ENCODE data around the gene MMS19.
A peak's percentile ranks its signal among the peaks of the same experiment; 100 is the strongest.
"Not testable (repeated sequence)": the region's sequence is repeated elsewhere in the genome, so short reads cannot be mapped to it uniquely, and the experiment has no call there.

MMS19 gene

DNA sequence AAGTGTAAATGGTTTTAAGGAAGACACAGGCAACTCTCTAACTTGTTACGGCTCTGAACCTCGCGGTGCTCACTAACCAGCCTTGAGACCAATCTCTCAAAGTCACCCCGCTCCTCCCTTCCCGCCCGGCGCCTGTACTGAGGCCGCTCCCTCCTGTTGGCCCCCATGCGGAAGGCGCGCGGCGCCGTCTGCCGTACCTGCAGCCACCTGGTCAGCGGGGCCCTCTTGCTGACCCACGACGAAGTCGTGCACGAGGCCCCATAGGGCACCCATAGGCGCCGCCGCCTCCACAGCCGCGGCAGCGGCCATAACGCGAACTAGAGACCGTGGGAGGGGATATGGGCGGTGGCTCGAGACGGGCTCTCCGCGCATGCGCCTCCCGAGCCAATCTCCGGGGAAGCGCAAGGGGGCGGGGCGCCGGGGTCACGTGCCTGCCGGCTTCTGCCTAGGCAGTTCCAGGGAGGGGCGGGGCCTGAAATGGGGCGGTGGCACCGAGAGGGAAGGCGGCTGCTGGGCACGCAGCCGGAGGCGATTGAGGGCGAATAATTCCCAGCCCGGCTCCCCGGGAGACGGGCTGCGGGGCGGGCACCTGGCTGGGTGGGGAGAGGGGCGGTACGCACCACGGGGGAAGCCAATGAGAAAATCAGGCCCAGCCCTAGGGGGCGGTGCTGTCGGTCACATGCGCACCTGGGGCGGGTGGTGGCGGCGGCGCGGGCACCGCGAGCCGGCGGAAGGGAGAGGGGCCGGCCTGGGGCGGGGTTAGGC, at the start of gene MMS19:
TSS of gene MMS19 (minus strand) at position 347 of the 765 bp plus-strand sequence. CDS start at position 309, 38 bp downstream.
- DNase-seq: peak; percentile 95 to 96

DNA sequence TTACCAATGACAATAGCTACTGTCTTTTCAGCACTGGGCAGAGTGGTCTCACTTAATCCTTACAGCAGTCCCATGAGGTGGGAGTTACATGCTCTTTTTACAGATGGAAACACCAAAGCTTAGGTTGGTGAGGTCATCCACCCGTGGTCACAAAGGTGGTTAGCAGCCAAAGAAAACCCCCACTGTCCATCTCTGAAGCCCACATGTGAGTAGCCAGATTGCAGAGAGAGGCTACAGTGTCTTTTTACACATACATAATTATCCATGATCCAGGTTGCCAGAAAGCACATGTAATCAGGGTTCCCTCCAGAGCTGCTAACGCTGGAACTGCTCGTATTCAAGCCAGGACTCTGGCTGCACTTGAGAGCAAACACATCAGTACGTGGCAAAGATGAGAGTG, 49.7 kb upstream of the MMS19 start:
- no peak for DNase-seq

DNA sequence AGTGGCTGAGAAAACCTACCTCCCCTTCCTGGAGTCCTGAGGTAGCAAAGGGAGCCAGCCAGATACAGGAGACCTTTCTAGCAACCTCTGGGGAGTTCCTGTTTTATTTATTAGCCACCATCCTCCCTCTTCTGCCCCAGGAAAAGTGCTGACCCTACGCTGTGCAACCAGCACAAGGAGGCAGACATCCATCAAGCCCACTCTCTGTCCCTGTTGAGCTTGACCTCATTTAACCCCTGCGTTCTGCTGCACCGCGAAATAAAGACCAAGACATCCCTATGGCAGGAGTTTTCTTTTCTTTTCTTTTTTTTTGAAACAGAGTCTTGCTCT, 49.0 kb upstream of the MMS19 start:
- no peak for DNase-seq

- DNase-seq: no peak
These were observed 48.4 kb upstream of the MMS19 start for GRCh38 chr10:97546456-97547270.

GRCh38 chr10:97543025-97543546, 44.9 kb upstream of the MMS19 start:
- no peak for DNase-seq

DNA sequence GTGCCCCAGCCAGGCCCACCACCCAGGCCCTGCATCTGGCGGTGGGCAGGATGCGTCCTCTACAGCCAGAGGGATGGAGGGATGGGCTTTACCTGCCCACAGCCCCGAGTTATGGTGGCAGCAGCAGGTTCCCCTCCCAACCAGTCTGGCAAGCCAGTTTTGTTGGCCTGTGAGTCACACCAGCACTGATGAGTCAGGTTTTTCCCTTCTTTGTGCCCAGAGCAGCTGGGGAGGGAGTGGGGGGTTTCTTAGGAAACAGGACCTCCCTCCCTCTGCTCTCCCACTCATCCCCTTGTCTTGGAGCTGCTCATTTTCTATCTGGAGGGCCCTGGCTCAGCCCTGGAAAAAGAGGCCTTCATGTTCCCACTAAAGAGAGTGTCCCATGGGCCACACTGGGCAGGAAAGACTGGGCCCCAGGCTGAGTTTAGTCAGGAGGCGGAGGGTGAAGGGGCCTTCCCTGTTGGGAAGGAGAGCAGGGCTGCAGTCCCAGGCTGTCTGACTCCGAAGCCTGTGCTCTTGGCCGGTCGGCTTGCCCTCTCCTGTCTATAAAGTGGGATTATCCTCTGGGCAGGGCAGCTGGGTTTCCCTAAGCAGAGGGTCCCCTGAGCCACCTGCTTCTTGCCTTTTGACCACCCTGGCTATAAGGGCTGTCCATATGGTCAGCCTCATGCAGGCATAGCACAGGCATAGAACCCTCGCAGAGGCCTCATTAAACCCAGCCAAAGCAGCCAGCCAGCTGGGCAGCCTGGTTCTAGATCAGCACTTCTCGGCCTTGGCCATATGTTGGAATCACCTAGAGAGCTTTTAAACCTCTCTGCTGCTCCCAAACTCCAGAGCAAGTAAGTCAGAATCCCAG, 44.2 kb upstream of the MMS19 start:
- no peak for DNase-seq

DNA sequence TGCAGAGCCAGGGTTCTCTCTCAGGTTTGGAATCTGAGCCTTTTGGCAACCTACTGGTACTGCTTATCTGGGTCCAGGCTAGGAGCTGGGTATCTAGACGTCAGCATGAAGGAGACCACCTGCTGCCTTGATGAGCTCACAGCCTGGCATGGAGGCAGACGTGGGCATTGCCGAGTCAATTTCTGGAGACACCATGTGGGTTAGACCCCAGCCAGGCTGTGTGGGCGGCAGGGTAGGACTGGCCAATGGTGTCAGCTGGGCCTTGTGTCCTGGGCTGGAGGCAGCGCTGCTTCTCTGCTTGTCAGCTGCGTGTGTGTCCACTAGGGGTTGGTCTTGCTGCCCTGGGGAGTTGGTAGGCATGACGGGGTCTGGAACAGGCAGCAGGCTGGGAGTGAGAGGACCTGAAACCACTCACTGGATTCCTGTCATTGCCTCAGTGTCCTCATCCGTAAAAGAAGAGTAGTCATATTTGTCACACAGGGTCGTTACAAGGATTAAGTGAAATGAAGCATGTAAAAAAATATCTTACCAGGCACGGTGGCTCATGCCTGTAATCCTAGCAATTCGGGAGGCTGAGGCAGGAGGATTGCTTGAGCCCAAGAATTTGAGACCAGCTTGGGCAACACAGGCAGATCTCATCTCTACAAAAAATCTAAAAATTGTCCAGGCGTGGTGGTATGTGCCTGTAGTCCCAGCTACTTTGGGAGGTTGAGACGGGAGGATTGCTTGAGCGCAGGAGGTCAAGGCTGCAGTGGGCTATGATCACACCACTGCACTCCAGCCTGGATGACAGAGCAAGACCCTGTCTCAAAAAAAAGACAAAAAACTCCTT, 42.7 kb upstream of the MMS19 start:
- no peak for DNase-seq

- no peak for DNase-seq
These were observed 41.4 kb upstream of the MMS19 start for GRCh38 chr10:97539523-97540200.

- DNase-seq: no peak
These were observed 40.6 kb upstream of the MMS19 start for GRCh38 chr10:97538839-97539238.

GRCh38 chr10:97538411-97538810, 40.2 kb upstream of the MMS19 start:
- DNase-seq: no peak

DNA sequence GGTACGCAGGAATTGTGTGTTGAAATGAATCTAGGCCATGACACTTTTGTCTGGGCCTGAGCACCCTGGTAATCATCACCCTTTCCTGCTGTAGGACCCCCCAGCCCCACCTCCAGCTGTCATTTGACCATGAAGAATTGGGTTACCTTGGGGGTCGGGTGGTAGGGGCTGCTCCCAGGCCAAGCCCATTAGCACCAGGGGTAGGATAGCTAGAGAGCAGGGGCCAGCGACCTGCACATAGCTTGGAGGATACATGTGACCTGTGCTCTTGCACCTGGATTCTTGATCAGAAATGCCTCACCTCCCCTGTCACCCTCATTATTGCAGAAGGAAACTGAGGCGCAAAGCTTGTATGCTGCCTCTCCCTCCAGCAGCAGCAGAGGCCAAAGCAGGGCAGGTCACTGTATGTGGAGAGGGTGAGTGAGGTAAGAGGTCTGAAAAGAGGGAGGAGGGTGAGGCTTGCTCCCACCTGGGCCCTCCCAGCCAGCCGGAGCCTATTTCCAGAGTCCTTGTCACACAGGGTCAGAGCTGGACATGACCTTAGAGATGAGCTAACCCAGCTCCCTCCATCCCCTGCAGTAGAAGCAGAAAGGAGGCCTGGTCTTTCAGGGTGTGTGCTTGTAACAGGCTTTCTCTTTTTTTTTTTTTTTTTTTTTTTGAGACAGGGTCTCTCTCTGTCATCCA, 39.1 kb upstream of the MMS19 start:
- DNase-seq: no peak

DNA sequence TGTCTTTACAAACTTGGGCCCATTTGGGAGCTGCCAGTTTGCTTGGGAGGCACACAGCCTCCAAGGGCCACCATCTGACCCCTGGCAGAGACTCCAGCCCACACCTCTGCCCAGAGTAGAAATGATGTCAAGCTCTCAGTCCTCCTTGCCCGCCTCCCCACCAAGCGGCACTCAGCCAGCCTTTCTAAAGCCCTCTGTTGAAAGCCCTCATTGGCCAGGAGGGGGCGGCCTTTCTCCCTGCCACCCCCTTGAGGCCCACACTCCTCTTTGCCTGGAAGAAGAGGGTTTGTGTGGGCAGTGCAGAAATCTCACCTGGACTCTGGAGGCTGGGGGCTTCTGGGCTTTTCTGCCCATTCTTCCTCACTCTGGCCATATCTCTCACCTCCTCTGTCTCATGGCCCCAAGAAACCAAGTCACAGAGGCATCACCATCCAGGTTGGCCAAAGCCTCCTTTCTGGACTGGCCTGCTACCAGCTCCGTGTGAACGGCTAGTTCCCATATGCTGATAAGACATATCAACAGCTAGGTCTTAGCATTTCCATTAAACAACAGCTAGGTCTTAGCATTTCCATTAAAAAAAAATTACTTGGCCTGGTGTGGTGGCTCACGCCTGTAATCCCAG, 36.6 kb upstream of the MMS19 start:
- DNase-seq: no peak

- no peak for DNase-seq
These were observed 35.7 kb upstream of the MMS19 start for GRCh38 chr10:97533888-97534287.

DNA sequence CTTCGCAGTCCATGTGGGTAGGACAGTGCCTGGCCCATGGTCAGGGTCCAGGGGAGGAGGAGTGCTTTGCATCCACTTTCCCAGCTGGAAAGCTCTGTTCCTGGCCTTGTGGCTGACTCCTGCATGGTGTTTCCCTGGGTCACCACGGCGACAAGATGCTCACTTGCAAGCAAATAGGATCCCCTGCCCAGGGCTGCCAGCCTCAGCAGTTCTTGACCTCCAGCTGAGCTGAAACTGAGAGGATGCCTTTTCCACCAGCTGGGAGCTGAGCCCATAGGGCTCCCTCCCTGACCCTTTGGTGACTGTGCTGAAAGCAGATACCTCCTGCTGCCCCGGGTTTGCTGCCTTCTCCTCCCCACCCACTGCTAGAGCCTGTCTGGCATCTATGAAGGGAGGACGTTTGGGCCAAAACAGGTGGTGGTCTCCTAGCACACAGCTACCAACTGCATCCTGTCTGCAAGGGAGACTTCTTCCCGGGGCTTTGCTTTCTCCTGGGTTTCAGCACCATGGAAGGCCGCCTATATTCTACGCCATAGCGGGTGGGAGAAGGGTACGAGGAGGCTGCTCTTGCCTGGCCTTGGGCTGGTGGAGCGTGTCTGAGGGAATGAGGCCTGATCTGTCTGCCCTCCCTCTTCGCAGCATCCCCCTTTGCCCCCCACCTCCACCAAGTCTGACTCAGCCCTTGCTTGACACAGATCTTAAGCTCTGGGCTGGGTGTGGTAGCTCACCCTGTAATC, 34.9 kb upstream of the MMS19 start:
- no peak for DNase-seq

DNA sequence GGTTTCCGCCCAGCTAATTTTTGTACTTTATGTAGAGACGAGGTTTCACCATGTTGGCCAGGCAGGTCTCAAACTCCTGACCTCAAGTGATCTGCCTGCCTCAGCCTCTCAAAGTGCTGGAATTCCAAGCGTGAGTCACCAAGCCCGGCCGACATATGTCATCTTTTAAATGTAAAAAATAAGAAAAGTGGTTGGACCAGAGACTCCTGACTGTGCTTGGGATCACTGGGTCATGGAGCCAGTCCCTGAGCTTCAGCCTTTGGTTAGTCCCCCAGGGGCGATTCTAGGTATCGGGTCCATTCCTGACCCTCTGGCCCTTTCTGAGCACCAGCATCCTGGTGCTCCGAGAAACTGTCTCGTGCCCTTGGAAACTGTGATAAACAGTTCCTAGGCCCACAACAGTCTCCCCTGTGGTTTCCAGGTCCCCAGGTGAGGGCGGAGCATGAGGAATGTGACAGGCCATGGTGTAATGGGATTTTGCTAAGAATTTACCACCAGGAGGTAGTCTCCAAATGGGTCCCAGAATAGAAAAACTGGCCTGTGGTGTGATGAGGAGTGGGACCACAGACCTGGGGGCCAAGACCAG, 33.3 kb upstream of the MMS19 start:
- DNase-seq: no peak

DNA sequence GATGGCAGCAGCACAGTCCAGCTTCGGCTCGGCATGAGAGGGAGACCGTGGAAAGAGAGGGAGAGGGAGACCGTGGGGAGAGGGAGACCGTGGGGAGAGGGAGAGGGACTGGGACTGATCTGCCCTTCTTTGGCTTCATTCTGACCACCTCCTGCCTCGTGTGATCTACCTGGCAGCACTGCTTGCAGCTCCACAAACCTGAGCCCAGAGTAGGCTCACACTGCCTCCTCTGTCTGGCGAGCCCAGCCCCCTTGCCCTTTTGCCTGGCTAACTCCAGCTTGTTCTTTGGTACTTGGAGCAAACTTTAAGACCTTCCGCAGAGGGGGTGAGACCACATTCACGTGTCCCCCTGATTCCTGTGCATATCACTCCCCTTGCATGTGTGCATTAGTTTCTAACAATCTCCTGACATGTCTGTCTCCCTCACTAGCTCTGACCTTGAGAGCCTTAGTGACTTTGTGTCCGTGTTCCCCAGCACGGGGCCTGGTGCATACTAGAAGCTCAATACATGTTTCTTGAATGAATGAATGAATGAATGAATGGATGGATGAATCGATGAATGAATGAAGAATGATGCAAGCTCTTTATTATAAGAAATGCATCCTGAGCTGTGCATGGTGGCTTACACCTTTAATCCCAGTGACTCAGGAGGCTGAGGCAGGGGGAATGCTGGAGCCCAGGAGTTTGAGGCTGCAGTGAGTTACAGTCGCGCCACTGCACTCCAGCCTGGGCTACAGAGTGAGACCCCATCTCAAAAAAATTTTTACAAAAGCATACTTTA, 31.7 kb upstream of the MMS19 start:
- no peak for DNase-seq

DNA sequence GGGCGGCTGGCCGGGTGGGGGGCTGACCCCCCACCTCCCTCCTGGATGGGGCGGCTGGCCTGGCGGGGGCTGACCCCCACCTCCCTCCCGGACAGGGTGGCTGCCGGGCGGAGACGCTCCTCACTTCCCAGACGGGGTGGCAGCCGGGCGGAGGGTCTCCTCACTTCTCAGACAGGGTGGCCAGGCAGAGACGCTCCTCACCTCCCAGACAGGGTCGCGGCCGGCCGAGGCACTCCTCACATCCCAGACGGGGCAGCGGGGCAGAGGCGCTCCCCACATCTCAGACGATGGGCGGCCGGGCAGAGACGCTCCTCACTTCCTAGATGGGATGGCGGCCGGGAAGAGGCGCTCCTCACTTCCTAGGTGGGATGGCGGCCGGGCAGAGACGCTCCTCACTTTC, 30.7 kb upstream of the MMS19 start:
- DNase-seq: not testable (repeated sequence)

GRCh38 chr10:97525683-97526110, 27.5 kb upstream of the MMS19 start:
- DNase-seq: no peak

- no peak for DNase-seq
These were observed 26.9 kb upstream of the MMS19 start for GRCh38 chr10:97525086-97525485.
